Occipital lobe (tissue), 2 donors: ENCODE measurements around the gene AFF3. TPM values are rescaled to one million over a fixed set of nuclear protein-coding genes. Genes with fewer than 3 reads are reported as not detected.
"Not testable (repeated sequence)": the region's sequence is repeated elsewhere in the genome, so short reads cannot be mapped to it uniquely, and the experiment has no call there.

Experiments used
- DNase-seq: peaks from one replicate; lab custom pipeline; 2025; lab: John Stamatoyannopoulos, UW
- total RNA-seq: library from RNA; depleted of rRNA; stranded (reverse); fragments of >200 nt; gene quantifications from one replicate; pipeline ENCODE4 v1.2.3, GENCODE V29; 2014

AFF3 gene
- total RNA-seq, 1 donor from 2014 or later, result 105 TPM

DNA sequence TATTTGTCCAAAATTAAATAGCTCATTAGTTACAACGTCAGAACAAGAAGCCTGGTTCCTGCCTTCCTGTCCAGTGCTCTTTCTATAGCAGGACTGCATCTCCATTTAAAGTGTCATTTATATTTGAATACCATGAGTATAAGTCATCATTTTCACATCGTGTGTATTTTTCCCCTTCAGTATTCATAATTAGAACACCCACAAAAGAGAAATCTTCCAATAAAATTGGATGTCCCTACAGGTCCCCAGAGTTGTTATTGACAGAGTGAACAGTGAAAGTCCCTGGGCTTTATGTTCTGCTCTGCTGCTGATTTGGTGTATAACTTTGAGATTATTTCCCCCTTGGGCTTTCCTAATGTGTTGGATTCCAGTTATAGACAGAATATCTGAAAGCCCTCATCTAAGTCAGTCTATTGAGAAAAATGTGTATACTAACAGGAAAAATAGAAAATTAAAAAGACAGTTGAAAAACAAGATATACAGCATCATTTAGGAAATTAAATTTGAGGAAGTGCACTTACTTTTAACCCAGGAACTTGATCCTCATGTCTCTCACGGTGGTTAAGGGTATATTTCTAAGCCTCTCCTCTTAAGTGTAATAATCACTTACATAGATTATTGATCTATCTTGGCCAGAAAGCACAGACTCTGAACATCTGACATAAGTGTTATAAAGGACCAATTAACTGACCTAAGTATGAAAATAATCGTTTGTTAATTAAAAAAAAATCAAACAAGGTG is 637.4 kb downstream of the AFF3 start:
- DNase-seq, result no peak

GRCh38 chr2:99503662-99504416 is 638.6 kb downstream of the AFF3 start:
- DNase-seq, result not testable (repeated sequence)

GRCh38 chr2:99496021-99496420 is 646.4 kb downstream of the AFF3 start:
- no peak for DNase-seq

Other genes starting within 250 kb of the AFF3 start
- gene LONRF2, start 179.9 kb upstream of the AFF3 start, total RNA-seq, result 58.3 TPM